NCI-H774 (cell line): Measurements from ENCODE around the gene LPIN1.
A peak's percentile ranks its signal among the peaks of the same experiment; 100 is the strongest.

Experiments used
- DNase-seq: peaks from one replicate; lab custom pipeline; 2025; lab: John Stamatoyannopoulos, UW

Gene LPIN1

GRCh38 chr2:11746376-11746806 is at the start of gene LPIN1:
Gene LPIN1 (plus strand): TSS chr2:11746632. CDS start chr2:11765542, 18,910 bp downstream.
- DNase-seq = peak; percentile 80

GRCh38 chr2:11696736-11697102 is 49.7 kb upstream of the LPIN1 start:
- no peak for DNase-seq

GRCh38 chr2:11697103-11697871 is 49.1 kb upstream of the LPIN1 start:
- no peak for DNase-seq

GRCh38 chr2:11698009-11698922 is 48.2 kb upstream of the LPIN1 start:
- DNase-seq = no peak

GRCh38 chr2:11699686-11700670 is 46.5 kb upstream of the LPIN1 start:
- DNase-seq = no peak

GRCh38 chr2:11701206-11701605 is 45.2 kb upstream of the LPIN1 start:
- DNase-seq = no peak

GRCh38 chr2:11701751-11702301 is 44.6 kb upstream of the LPIN1 start:
- no peak for DNase-seq

GRCh38 chr2:11702946-11703345 is 43.5 kb upstream of the LPIN1 start:
- no peak for DNase-seq

GRCh38 chr2:11703700-11704099 is 42.7 kb upstream of the LPIN1 start:
- no peak for DNase-seq

- DNase-seq = peak; percentile 39
These were observed 41.4 kb upstream of the LPIN1 start for GRCh38 chr2:11705063-11705462.

- no peak for DNase-seq
These were observed 40.7 kb upstream of the LPIN1 start for GRCh38 chr2:11705711-11706110.

- no peak for DNase-seq
These were observed 38.3 kb upstream of the LPIN1 start for GRCh38 chr2:11708106-11708505.

GRCh38 chr2:11709293-11709692 is 37.1 kb upstream of the LPIN1 start:
- no peak for DNase-seq

GRCh38 chr2:11710210-11710609 is 36.2 kb upstream of the LPIN1 start:
- DNase-seq = no peak

GRCh38 chr2:11710632-11711353 is 35.6 kb upstream of the LPIN1 start:
- no peak for DNase-seq

- DNase-seq = no peak
These were observed 35.1 kb upstream of the LPIN1 start for GRCh38 chr2:11711354-11711716.

GRCh38 chr2:11711751-11712150 is 34.7 kb upstream of the LPIN1 start:
- DNase-seq = no peak

- no peak for DNase-seq
These were observed 33.6 kb upstream of the LPIN1 start for GRCh38 chr2:11712866-11713265.

GRCh38 chr2:11713815-11714214 is 32.6 kb upstream of the LPIN1 start:
- no peak for DNase-seq

- DNase-seq = no peak
These were observed 30.3 kb upstream of the LPIN1 start for GRCh38 chr2:11715987-11716652.
